ENCODE results near the gene KIAA1671. TPM values are rescaled to one million over a fixed set of nuclear protein-coding genes. Genes with fewer than 3 reads are reported as not detected.

Gene KIAA1671
- total RNA-seq, 2 experiments from 2014 or later: 12.3 to 14.0 TPM

- Mint-ChIP-seq H3K9me3 (ENCODE audit: low read depth) (no peaks in the 10 kb centered on the region), H3K4me3 (no peak overlapping the region), H3K4me1 (no peaks in the 10 kb centered on the region), H3K27me3 (no peaks in the 10 kb centered on the region), H3K27ac (no peak overlapping the region), H3K36me3 (ENCODE audit: low read depth) (peaks cover under 1% of the 10 kb centered on the region)
- POLR2A ChIA-PET: no interaction called here
- ATAC-seq (no peak), DNase-seq (no peak)
- CTCF ChIA-PET: no interaction called here
- intact Hi-C loops (cut with DNase I, micrococcal nuclease): no loop called here
Observed at GRCh38 chr22:25143156-25144076, 190.9 kb downstream of the KIAA1671 start.

GRCh38 chr22:25144522-25144921, 192.0 kb downstream of the KIAA1671 start:
- ChIA-PET POLR2A (no interaction called here), CTCF (interaction anchor here (0.7 kb wide), 1 partner anchor 196 kb away, joined by 4 read pairs; no protein-coding TSS in a partner anchor)
- DNase-seq: no peak
- intact Hi-C loops (cut with DNase I, micrococcal nuclease): no loop called here
- Mint-ChIP-seq H3K27ac (no peak overlapping the region), H3K36me3 (ENCODE audit: low read depth) (no peaks in the 10 kb centered on the region), H3K9me3 (ENCODE audit: low read depth) (no peaks in the 10 kb centered on the region), H3K4me3 (no peak overlapping the region), H3K4me1 (no peaks in the 10 kb centered on the region), H3K27me3 (no peaks in the 10 kb centered on the region)
- ATAC-seq: no peak

GRCh38 chr22:25146307-25146706, 193.8 kb downstream of the KIAA1671 start:
- intact Hi-C loops (cut with DNase I, micrococcal nuclease): no loop called here
- Mint-ChIP-seq H3K4me3 (no peak overlapping the region), H3K27me3 (no peaks in the 10 kb centered on the region), H3K36me3 (ENCODE audit: low read depth) (no peaks in the 10 kb centered on the region), H3K9me3 (ENCODE audit: low read depth) (no peaks in the 10 kb centered on the region), H3K4me1 (no peaks in the 10 kb centered on the region), H3K27ac (no peak overlapping the region)
- ATAC-seq (no peak), DNase-seq (no peak)
- CTCF ChIA-PET: no interaction called here
- POLR2A ChIA-PET: no interaction called here

GRCh38 chr22:25146906-25147641, 194.6 kb downstream of the KIAA1671 start:
- H3K4me1 Mint-ChIP-seq: no peaks in the 10 kb centered on the region
- no peak overlapping the region for H3K4me3 Mint-ChIP-seq
- DNase-seq (no peak), ATAC-seq (no peak)
- H3K9me3 Mint-ChIP-seq (ENCODE audit: low read depth): no peaks in the 10 kb centered on the region
- intact Hi-C loops (cut with DNase I, micrococcal nuclease): no loop called here
- POLR2A ChIA-PET: no interaction called here
- H3K27ac Mint-ChIP-seq: no peak overlapping the region
- CTCF ChIA-PET: no interaction called here
- no peaks in the 10 kb centered on the region for H3K36me3 Mint-ChIP-seq (ENCODE audit: low read depth)
- H3K27me3 Mint-ChIP-seq: no peaks in the 10 kb centered on the region

GRCh38 chr22:25147642-25147928, 195.1 kb downstream of the KIAA1671 start:
- Mint-ChIP-seq H3K4me1 (no peaks in the 10 kb centered on the region), H3K27ac (no peak overlapping the region), H3K36me3 (ENCODE audit: low read depth) (no peaks in the 10 kb centered on the region), H3K27me3 (no peaks in the 10 kb centered on the region), H3K9me3 (ENCODE audit: low read depth) (no peaks in the 10 kb centered on the region), H3K4me3 (no peak overlapping the region)
- POLR2A ChIA-PET: no interaction called here
- ATAC-seq (no peak), DNase-seq (no peak)
- intact Hi-C loops (cut with DNase I, micrococcal nuclease): no loop called here
- CTCF ChIA-PET: no interaction called here

GRCh38 chr22:25148149-25148691, 195.7 kb downstream of the KIAA1671 start:
- Mint-ChIP-seq H3K27me3 (no peaks in the 10 kb centered on the region), H3K36me3 (ENCODE audit: low read depth) (no peaks in the 10 kb centered on the region), H3K27ac (no peak overlapping the region), H3K4me3 (no peak overlapping the region), H3K9me3 (ENCODE audit: low read depth) (no peaks in the 10 kb centered on the region), H3K4me1 (no peaks in the 10 kb centered on the region)
- ATAC-seq (no peak), DNase-seq (no peak)
- ChIA-PET POLR2A (no interaction called here), CTCF (interaction anchor here (0.5 kb wide), 1 partner anchor 19 kb away, joined by 3 read pairs; no protein-coding TSS in a partner anchor)
- intact Hi-C loops (cut with DNase I, micrococcal nuclease): no loop called here

GRCh38 chr22:25149014-25149413, 196.5 kb downstream of the KIAA1671 start:
- H3K27me3 Mint-ChIP-seq: no peaks in the 10 kb centered on the region
- CTCF ChIA-PET: no interaction called here

GRCh38 chr22:25153961-25154666, 201.6 kb downstream of the KIAA1671 start:
- Mint-ChIP-seq H3K4me1 (no peaks in the 10 kb centered on the region), H3K27ac (no peak overlapping the region), H3K4me3 (no peak overlapping the region), H3K9me3 (ENCODE audit: low read depth) (no peaks in the 10 kb centered on the region), H3K36me3 (ENCODE audit: low read depth) (no peaks in the 10 kb centered on the region), H3K27me3 (no peaks in the 10 kb centered on the region)
- DNase-seq (no peak), ATAC-seq (no peak)
- CTCF ChIA-PET: no interaction called here
- intact Hi-C loops (cut with DNase I, micrococcal nuclease): no loop called here
- POLR2A ChIA-PET: no interaction called here

More at GRCh38 chr22:25149014-25149413, 196.5 kb downstream of the KIAA1671 start:
- ATAC-seq: no peak
- no peak overlapping the region for H3K27ac Mint-ChIP-seq
- H3K4me3 Mint-ChIP-seq: no peak overlapping the region
- no peak for DNase-seq
- H3K4me1 Mint-ChIP-seq: no peaks in the 10 kb centered on the region
- no peaks in the 10 kb centered on the region for H3K9me3 Mint-ChIP-seq (ENCODE audit: low read depth)
- no peaks in the 10 kb centered on the region for H3K36me3 Mint-ChIP-seq (ENCODE audit: low read depth)
- intact Hi-C loops (cut with DNase I, micrococcal nuclease): no loop called here
- POLR2A ChIA-PET: no interaction called here

- no peaks in the 10 kb centered on the region for H3K9me3 Mint-ChIP-seq (ENCODE audit: low read depth)
- no peak overlapping the region for H3K27ac Mint-ChIP-seq
- ATAC-seq: no peak
- DNase-seq: no peak
- H3K4me3 Mint-ChIP-seq: no peak overlapping the region
- ChIA-PET CTCF (no interaction called here), POLR2A (no interaction called here)
- no peaks in the 10 kb centered on the region for H3K4me1 Mint-ChIP-seq
- no peaks in the 10 kb centered on the region for H3K36me3 Mint-ChIP-seq (ENCODE audit: low read depth)
- intact Hi-C loops (cut with DNase I, micrococcal nuclease): no loop called here
- no peaks in the 10 kb centered on the region for H3K27me3 Mint-ChIP-seq
Observed at GRCh38 chr22:25154667-25154999, 202.1 kb downstream of the KIAA1671 start.

- POLR2A ChIA-PET: no interaction called here
- no peak overlapping the region for H3K27ac Mint-ChIP-seq
- intact Hi-C loops (cut with DNase I, micrococcal nuclease): no loop called here
Observed at GRCh38 chr22:25156736-25157135, 204.2 kb downstream of the KIAA1671 start.

GRCh38 chr22:25159028-25159427, 206.5 kb downstream of the KIAA1671 start:
- Mint-ChIP-seq H3K27me3 (no peaks in the 10 kb centered on the region), H3K36me3 (ENCODE audit: low read depth) (no peaks in the 10 kb centered on the region), H3K9me3 (ENCODE audit: low read depth) (no peaks in the 10 kb centered on the region), H3K4me1 (no peaks in the 10 kb centered on the region), H3K27ac (no peak overlapping the region), H3K4me3 (no peak overlapping the region)
- ATAC-seq: no peak
- ChIA-PET CTCF (interaction anchor here (0.9 kb wide), 1 partner anchor 52 kb away, joined by 3 read pairs; no protein-coding TSS in a partner anchor), POLR2A (no interaction called here)
- intact Hi-C loops (cut with DNase I, micrococcal nuclease): no loop called here
- no peak for DNase-seq

More at GRCh38 chr22:25156736-25157135, 204.2 kb downstream of the KIAA1671 start:
- Mint-ChIP-seq H3K36me3 (ENCODE audit: low read depth) (no peaks in the 10 kb centered on the region), H3K4me3 (no peak overlapping the region), H3K27me3 (no peaks in the 10 kb centered on the region), H3K9me3 (ENCODE audit: low read depth) (no peaks in the 10 kb centered on the region), H3K4me1 (no peaks in the 10 kb centered on the region)
- no peak for DNase-seq
- ATAC-seq: no peak
- CTCF ChIA-PET: no interaction called here

Measured in activated CD4-positive, alpha-beta T cell treated with anti-CD3 and anti-CD28 coated beads for 36 hours (primary cell).